ENCODE results near the gene EPN1.
A peak's percentile ranks its signal among the peaks of the same experiment; 100 is the strongest.

The EPN1 gene

DNA sequence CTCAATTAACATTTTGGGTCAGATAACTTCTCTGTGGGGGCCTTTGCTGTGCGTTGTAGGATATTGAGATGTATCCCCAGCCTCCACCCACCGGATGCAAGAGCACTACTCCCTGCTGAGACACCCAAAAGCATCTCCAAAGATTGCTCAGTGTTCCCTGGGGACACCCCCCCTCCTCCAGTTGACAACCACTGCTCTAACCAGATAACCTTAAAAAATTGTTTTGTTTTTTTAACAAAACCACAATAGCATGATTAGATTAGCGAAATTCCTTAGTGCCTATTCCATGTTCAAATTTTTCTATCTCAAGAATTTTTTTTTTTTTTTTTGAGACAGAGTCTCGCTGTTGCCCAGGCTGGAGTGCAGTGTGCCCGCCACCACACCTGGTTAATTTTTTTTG, 2.6 kb upstream of the EPN1 start:
- Histone ChIP-seq H3K27ac (ENCODE audit: low read depth, low read length) (peak overlapping the region; percentile 6; the same call in 1 of the 2 replicates), H3K9me2 (replicated peaks; ENCODE audit: control insufficient read depth, low read length) (no peaks in the 10 kb centered on the region), H3K36me3 (ENCODE audit: control insufficient read depth, low read length) (peaks cover 85% of the 10 kb centered on the region), H3K9me3 (ENCODE audit: control insufficient read depth, insufficient read depth, low read length) (no peaks in the 10 kb centered on the region), H3K4me3 (ENCODE audit: low read length) (no peak overlapping the region), H3K27me3 (ENCODE audit: control insufficient read depth, low read length) (no peaks in the 10 kb centered on the region), H3F3A (ENCODE audit: control insufficient read depth, insufficient read depth) (peaks cover 41% of the 10 kb centered on the region), H3K4me1 (ENCODE audit: control insufficient read depth, low read length) (peaks cover 47% of the 10 kb centered on the region), H3K79me2 (ENCODE audit: control insufficient read depth, low read length) (peaks cover 93% of the 10 kb centered on the region), H3K4me2 (ENCODE audit: low read length) (no peak overlapping the region), H4K20me1 (ENCODE audit: control insufficient read depth, insufficient read depth, low read depth, low read length) (peaks cover 12% of the 10 kb centered on the region)
- TF ChIP-seq EZH2phosphoT487 (IDR thresholded peaks at IDR 0.05; ENCODE audit: borderline replicate concordance, low read length): no peak
- TF ChIP-seq, protein P1, sequence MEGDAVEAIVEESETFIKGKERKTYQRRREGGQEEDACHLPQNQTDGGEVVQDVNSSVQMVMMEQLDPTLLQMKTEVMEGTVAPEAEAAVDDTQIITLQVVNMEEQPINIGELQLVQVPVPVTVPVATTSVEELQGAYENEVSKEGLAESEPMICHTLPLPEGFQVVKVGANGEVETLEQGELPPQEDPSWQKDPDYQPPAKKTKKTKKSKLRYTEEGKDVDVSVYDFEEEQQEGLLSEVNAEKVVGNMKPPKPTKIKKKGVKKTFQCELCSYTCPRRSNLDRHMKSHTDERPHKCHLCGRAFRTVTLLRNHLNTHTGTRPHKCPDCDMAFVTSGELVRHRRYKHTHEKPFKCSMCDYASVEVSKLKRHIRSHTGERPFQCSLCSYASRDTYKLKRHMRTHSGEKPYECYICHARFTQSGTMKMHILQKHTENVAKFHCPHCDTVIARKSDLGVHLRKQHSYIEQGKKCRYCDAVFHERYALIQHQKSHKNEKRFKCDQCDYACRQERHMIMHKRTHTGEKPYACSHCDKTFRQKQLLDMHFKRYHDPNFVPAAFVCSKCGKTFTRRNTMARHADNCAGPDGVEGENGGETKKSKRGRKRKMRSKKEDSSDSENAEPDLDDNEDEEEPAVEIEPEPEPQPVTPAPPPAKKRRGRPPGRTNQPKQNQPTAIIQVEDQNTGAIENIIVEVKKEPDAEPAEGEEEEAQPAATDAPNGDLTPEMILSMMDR (IDR thresholded peaks at IDR 0.05; ENCODE audit: low read depth, low read length, poor library complexity, severe bottlenecking): no peak

DNA sequence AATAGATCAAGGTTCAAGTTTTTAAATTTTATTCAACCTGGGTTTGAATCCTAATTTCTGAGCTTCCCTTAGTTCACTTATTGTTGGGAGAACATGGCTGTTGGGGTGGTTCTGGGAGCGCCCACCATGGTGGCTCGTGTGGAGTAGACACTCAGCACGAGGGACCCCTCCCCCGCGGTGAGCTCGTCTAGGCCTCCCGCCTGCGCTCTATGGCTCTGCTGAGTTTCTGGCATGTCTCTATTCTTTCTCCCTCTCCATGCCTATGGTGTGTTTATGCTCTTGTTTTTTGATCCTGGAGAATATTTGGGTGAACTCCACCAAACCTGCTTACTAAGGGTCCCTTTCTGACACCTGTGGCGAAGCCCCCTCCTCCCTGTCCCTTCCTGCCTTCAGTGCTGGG, 1.6 kb upstream of the EPN1 start:
- Histone ChIP-seq H3K4me1 (ENCODE audit: control insufficient read depth, low read length) (peaks cover 56% of the 10 kb centered on the region), H3K4me3 (ENCODE audit: low read length) (no peak overlapping the region; the same call in 1 of the 2 replicates), H3K9me2 (replicated peaks; ENCODE audit: control insufficient read depth, low read length) (no peaks in the 10 kb centered on the region), H3K36me3 (ENCODE audit: control insufficient read depth, low read length) (peaks cover 84% of the 10 kb centered on the region), H3K79me2 (ENCODE audit: control insufficient read depth, low read length) (peaks cover 93% of the 10 kb centered on the region), H3K9me3 (ENCODE audit: control insufficient read depth, insufficient read depth, low read length) (no peaks in the 10 kb centered on the region), H3K27ac (ENCODE audit: low read depth, low read length) (no peak overlapping the region; the same call in 1 of the 2 replicates), H4K20me1 (ENCODE audit: control insufficient read depth, insufficient read depth, low read depth, low read length) (peaks cover 12% of the 10 kb centered on the region), H3K4me2 (ENCODE audit: low read length) (peak overlapping the region; percentile 34), H3F3A (ENCODE audit: control insufficient read depth, insufficient read depth) (peaks cover 46% of the 10 kb centered on the region), H3K27me3 (ENCODE audit: control insufficient read depth, low read length) (no peaks in the 10 kb centered on the region)
- TF ChIP-seq EZH2phosphoT487 (IDR thresholded peaks at IDR 0.05; ENCODE audit: borderline replicate concordance, low read length): no peak
- TF ChIP-seq, protein P1 (IDR thresholded peaks at IDR 0.05; ENCODE audit: low read depth, low read length, poor library complexity, severe bottlenecking): no peak

GRCh38 chr19:55673889-55674288, 1.1 kb upstream of the EPN1 start:
- H3K4me3 ChIP-seq (ENCODE audit: low read length): peak overlapping the region; percentile 90; the same call in 1 of the 2 replicates

More at GRCh38 chr19:55673889-55674288, 1.1 kb upstream of the EPN1 start:
- H3F3A ChIP-seq (ENCODE audit: control insufficient read depth, insufficient read depth): peaks cover 46% of the 10 kb centered on the region
- no peak overlapping the region; the same call in 1 of the 2 replicates for H3K27ac ChIP-seq (ENCODE audit: low read depth, low read length)
- H3K9me3 ChIP-seq (ENCODE audit: control insufficient read depth, insufficient read depth, low read length): no peaks in the 10 kb centered on the region
- H3K4me1 ChIP-seq (ENCODE audit: control insufficient read depth, low read length): peaks cover 60% of the 10 kb centered on the region
- no peaks in the 10 kb centered on the region for H3K27me3 ChIP-seq (ENCODE audit: control insufficient read depth, low read length)
- TF ChIP-seq, protein P1 (IDR thresholded peaks at IDR 0.05; ENCODE audit: low read depth, low read length, poor library complexity, severe bottlenecking): no peak
- TF ChIP-seq EZH2phosphoT487 (IDR thresholded peaks at IDR 0.05; ENCODE audit: borderline replicate concordance, low read length): no peak
- H3K79me2 ChIP-seq (ENCODE audit: control insufficient read depth, low read length): peaks cover 93% of the 10 kb centered on the region
- H3K36me3 ChIP-seq (ENCODE audit: control insufficient read depth, low read length): peaks cover 84% of the 10 kb centered on the region
- H3K9me2 ChIP-seq (replicated peaks; ENCODE audit: control insufficient read depth, low read length): no peaks in the 10 kb centered on the region
- peaks cover 12% of the 10 kb centered on the region for H4K20me1 ChIP-seq (ENCODE audit: control insufficient read depth, insufficient read depth, low read depth, low read length)
- peak overlapping the region; percentile 92 for H3K4me2 ChIP-seq (ENCODE audit: low read length)

Measured in DOHH2 (cell line).